NCI-H2196 treated with DMSO at 0.1 percent for 48 hours (cell line): ENCODE data around the gene GALNT9.

Source experiments
- DNase-seq: peaks from one replicate; lab custom pipeline; 2025; ENCODE audit not compliant: unreplicated experiment; lab: John Stamatoyannopoulos, UW

GALNT9 gene

DNA sequence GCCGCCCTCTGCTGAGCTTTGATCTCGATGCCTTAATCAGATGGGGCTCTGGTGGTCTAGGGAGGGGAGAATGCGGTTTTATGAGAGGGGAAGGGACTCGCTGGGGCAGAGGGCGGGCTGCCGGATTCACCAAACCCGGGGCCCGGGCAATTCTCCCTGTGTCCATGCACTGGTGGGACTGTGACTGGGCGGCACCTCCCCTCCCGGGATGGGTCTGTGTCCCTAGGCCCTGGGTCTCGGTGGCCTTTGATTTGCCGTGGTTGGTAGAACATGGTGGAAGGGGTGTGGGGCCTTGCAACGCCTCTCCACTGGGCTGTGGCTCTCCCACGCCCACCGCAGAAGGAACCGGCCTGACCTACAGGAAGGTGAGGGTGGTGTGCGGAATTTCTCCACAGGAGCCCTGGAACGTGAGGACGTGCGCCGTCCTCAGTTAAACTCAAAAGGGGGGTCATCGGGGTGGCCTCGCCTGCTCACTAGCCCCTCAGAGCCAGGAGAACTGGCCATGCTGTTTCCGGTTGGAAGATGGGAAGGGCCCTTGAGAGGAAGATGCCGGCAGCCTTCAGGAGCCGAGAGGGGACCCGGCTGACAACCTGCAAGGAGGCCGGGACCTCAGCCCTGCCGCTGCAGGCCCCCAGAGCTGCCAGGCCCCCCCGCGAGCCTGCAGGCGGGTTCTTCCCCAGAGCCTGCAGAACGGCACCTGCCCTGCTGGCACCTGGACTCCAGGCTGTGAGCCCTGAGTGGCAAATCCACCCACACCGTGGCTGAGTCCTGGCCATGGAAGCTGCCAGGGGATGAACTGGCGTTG is 141.5 kb downstream of the GALNT9 start:
- DNase-seq: no peak

DNA sequence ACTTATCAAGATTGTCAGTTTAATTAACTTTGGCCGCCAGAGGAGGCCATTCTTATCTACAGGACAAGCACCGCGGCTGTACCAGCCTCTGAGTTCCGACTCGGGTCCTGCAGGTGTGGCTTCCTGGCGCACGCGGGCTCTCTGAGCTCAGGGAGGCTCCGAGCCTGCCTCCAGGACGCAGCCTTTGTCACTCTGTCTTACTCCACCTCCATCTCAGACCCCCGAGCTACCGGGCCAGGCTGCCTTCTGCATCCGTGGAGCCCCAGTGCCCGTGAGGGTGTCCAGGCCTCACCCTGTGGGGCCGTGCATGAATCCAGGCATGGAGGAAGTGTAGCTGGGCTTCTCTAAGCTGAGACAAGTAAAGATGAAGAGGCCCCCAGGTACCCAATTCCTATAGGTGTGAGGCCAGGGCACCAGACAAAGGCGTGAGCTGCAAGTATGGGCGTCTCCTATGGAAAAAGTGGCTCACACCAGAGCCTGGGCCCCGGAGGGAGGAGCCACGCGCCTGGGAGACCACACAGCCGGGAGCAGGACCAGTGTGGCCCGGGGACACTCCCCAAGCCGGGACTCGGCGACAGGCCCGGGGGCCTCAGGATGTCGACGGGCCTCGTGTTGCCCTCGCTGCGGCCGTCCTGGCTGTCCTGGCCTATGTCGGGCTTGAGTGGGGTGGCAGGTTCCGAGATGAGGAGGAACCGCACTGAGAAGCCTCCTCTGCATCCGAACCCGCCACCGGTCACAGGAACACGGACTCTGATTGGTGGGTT is 142.3 kb downstream of the GALNT9 start:
- DNase-seq: no peak

DNA sequence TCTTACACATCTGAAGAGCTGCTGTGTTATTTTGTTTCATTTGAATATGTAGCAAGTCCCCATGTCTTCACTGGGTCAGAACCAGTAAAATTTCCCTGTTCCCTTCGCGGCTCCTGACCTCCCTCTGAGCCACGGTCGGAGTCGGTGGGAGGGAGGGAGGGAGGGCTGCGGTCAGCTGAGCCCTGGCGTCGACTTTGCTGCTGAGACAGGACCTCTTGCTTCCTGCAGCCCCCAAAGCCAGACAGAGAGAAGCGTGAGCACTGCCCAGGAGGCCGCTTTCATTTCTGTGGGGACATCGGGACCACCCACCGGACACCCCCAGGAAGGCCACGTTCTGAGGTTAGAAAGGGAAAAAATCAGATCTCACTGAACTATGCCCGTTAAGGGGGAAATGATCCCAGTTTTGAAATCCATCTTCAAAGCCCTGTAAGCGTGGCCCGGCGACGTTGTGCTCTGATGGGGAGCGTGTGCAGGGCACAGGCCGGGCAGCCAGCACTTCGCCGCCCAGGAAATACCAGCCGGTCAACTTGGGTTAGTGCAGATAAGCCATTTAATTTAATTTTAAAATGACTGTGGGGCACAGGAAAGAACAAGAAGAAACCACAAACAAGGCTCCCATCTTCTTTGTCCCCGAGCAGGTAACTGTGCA is 143.1 kb downstream of the GALNT9 start:
- no peak for DNase-seq

DNA sequence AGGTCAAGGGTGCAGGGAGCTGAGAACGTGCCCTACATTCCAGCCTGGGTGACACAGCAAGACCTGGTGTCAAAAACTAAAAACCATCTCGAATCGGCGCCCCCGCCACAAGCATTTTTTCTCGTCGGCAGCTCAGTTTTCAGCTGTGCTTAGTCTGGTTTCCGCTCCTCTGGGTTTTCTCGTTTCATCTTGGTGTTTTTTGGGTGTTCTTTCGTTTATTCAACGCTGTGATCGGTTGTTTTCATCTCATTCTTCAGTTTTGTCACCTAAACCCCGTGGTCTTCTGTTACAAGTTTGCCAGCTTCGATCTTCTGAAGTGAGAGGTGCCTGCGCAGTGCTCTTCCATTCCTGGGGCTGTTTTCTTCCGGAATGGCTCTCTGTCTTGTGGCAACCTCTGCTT is 143.7 kb downstream of the GALNT9 start:
- no peak for DNase-seq

DNA sequence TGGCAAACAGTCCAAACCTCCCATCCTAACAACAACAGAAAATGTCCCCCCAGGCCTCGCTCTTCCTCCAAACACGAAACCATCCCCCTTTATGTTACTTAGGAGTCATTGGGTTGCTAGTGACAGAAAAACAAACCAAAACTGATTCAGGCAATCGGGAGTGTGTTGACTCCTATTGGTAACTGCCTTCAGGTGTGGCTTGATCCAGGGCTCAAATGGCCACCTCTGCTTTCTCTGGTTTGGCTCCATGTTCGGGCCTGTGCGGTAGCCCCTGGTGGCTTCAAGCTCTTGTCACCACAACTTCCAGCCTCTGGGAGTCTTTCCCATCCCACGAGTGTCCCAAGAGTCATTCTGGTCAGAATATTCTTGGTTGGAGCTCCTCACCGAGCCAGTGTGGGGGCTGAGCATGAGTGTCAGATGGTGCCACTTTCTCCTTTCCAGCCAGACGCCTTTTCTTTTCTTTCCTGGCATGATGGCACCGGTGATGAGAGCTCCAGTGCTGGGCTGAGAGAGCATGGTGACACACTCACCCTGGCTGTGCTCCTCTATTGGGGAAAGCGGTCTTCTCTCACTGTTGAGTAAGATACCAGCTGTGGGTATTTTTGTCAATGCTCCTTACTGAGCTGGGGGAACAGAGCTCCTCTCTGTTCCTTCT is 146.6 kb downstream of the GALNT9 start:
- DNase-seq: no peak

DNA sequence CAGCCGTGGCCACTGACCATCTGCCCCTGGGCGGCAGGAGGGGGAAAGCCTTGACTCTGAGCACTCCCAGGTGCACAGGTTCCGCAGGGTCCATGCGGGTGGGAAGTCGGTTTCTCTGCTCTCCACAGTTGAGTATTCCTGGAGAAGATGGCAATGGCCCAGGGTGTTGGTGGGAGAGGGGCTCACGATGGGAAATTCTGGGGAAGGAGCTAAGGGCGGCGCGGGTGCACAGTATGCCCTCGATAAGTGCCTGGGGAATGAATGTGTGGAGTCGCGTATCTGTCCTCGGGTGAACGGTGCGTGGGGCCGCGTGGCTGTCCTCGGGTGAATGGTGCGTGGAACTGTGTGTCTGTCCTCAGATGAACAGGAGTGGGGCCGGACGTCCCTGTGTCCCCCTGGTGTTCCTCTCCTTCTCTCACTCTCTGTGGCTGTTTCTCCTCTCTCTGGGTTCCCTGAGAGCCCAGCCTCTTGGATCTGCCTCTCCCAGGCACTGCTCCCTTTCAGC is 147.1 kb downstream of the GALNT9 start:
- DNase-seq: no peak

DNA sequence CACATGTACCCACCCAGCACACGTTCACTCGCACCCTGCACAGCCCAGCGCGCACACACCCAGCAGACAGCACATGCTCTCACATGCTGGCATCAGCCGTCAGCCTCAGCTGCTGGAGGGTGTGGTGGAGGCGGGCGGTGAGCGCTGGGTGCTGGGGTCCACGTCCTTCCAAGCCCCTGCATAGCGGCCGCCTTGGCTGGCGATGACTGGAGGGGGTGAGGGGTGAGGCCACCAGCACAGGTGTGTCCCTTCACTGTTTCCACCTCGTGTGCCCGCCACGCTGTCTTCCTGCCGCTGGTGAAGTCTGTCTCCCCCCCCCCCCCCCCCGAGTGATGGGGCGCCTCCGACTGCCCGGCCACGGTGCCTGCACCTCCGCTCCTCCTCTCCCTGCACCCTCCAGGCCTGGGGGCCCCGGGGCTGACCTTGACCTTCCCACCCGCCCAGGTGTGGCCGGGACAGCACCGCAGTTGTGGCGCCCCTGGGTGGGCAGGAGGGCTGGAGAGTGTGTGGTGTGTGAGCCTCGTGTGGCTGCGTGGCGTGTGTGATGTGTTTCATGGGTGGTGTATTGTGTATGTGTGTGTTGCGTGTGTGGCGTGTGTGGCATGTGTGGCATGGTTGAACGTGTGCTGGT is 147.7 kb downstream of the GALNT9 start:
- DNase-seq: no peak

DNA sequence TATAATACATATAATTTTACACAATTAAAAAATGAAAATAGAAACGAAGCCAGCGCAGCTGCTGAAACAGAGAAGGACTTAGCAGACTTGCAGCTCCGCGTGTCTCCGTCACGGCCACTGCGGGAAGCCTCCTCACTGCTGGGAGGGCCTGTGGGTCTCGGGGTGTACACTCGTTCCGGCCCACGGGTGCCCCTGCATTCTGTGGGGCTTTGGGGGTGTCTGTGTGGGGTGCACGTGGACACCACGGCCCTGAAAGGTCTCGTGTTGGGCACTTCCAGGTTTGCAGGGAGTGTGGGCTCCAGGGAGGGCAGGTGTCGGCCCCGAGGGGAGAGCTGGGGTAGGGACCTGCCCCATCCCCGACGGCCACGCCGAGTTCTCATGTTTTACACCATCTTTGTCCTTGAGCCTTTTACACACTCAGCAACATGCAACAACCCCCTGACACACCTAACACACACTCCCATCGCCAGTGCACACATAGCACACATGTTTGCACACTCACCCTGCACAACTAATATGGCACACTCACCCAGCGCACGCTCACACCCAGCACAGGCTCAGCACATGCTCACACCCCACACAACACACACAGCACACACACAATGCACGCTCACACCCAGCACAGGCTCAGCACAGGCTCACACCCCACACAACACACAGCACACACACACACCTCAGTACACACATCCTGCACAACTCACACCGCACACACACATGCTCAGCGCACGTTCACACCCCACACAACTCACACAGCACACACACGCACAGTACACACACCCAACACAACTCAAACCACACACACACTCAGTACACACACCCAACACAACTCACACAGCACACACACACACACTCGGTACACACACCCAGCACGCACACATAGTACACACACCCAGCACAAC is 148.5 kb downstream of the GALNT9 start:
- DNase-seq: no peak

DNA sequence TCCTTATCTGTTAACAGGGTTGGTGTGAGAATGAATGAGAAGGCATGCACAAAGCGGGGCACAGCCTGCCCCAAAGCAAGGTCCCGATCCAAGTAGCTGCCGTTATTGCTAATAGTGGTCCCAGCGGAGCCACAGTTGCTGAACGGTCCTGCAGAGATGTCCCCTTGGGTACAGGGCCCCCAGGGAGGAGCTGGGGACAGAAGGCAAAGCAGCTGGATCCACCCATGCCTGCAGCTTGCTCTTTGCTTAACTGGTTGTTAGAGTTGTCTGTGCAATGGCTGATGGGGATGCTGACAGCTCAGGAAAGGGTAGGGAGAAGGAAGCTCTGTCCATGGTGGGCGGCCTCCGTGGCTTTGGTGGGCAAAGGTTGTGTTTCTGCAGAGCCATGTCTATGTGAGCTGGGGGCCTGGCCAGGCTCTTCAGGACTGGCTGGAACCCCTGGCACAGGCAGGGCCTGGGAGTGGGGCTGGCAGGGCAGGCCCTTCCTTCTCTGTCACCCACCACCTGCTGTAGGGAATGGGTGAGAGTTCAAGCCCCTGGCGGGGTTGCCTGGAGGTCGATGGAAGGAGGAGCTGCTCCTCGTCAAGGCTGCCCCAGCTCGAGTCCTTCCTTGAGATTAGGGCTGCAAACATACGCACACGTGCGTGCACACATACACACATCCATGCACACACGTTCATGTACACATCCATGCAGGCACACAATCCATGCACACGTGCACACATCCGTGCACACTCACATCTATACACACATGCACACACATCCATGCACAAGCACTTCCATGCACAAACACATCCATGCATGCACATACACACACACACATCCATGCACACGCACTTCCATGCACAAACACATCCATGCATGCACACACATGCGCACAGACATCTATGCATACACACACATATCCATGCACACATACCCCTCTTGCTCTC is 149.7 kb downstream of the GALNT9 start:
- no peak for DNase-seq

DNA sequence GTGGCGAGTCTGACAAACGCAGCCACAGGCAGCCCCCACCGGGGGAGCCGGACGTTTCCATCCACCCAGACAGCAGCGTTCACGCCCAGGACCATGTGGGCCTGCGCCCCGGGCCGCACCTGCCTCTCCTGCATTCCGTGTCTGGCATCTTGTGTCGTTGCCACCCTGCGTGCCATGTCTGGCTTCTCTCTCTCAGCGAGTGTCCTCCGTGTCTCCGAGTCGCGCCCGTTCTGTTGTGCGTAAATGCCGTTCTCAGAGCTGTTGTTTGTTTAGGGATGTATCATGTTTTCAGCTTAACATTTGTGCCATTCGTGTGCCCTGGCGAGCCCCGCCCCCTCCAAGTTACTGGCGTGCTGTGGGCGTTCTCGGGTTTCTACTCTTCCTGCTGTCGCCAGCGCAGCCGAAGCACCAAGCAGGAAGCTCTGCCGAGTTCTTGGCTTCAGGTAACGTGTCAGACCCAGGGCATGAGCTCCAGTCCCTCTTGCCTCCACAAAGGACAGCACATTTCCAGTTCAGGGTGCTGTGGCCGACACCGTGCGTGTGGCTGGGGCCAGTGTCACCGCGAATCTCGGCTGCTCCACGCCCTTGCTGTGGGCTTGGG is 150.5 kb downstream of the GALNT9 start:
- peak; percentile 80 for DNase-seq

DNA sequence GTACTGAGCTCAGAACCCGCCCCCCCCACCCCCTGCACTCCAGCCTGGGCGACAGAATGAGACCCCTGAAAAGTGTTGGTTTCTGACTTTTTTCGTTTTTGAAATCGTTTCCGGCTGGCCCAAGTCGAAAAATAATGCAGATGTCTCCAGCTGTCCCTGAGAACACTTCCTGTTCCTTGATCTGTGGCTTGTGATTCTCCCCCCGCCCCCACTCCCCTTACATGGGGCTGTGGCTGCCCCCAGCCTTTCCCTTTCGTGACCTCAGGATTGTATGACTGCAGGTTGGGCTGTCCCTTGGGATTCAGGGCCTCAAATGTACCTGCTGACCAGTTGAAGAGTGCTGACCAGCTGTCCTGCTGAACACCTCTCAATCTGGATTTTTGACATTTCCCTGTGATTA is 151.1 kb downstream of the GALNT9 start:
- DNase-seq: no peak

DNA sequence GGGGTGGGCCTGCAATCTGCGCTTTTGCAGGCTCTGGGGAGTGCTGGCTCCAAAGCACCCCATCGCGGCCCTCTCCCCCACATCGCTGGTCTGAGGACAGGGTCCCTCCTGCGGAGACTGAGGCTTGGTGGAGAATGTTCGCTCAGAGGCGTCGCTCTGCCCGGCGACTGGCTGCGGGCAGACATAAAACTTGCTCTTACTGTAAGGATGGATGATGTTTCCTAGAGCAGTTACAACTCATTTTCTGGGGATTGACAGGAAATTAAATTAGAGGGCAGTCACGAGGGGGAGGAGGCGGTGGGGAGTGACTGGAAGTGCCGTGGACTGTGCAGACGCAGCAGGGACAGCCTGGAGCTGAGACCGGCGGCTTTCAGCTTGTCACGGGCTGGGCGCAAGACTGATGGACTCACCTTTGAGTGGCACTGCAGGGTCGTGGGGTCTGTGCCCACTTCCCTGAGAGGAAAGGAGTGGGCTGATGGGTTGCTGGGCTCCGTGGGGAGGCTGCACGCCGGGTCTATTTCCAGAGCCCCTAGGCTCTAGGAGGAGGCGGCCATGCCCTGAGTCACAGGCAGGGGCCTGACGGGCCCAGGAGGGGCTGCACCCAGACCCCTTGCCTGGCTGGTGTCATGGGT is 152.4 kb downstream of the GALNT9 start:
- DNase-seq: no peak

DNA sequence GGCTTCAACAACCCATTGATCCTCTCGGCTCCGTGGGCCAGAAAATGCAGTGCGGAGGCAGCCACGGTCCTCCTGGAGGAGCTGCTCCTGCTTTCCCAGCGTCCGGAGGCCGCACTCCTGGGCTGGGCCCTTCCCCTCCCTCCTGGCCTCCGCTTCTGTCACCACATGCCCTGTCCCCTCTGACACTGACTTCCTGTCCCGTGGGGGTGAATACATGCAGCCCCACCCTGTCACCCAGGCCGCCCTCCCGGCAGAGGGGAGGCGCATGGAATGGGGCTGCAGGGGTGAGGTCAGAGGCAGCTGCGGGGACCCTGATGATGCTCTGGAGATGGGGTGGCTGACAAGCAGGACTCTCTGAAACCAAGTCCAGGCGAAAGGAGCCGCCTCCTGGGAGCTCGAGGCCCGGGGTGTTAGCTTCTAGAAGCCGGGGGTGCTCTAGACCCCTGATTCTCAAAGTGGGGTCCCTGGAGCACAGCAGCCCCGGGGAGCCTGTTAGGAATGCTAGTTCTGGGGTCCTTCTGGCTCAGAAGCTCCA is 152.9 kb downstream of the GALNT9 start:
- DNase-seq: no peak

DNA sequence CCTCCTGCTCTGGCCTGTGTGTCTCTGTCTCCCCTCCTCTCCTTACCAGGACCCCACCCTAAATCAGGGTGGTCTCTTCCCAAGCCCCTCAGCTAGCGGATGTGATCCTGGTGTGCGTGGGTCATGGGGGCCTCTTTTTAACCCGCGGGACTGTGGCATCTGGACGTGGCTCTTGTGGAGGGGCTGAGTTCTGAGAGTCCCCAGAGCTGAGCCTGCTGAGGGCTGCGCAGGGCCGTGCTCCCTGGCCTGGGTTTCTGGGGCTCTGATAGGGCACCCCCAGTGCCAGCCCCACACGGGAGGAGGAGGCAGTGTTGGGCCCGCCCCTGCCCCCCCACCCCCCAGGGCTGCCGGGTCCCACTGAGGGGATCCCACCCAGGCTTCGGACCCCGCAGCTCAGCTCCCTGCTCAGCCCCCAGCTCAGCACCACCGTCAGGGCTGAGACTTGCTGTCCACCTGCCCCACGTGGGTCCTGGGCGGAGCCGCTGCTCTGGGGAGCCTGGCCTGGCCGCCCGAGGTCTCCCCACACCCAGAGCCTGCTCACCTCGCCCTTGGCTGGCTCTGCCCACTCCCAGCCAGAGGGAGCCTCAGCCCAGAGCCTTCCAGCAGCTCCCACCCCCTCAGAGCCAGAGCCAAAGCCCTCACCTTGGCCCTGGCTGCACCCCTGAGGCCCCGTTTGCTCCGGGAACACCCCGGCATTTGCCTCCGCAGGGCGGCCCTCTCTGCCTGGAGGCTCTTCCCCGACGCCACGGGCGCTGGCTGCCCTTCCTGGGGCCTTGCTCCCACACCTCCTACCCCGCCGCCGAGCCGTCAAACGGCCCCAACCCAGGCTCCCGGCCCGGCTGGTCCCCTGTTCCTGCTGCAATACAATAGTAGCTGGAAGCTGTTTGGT is 153.6 kb downstream of the GALNT9 start:
- DNase-seq: no peak

DNA sequence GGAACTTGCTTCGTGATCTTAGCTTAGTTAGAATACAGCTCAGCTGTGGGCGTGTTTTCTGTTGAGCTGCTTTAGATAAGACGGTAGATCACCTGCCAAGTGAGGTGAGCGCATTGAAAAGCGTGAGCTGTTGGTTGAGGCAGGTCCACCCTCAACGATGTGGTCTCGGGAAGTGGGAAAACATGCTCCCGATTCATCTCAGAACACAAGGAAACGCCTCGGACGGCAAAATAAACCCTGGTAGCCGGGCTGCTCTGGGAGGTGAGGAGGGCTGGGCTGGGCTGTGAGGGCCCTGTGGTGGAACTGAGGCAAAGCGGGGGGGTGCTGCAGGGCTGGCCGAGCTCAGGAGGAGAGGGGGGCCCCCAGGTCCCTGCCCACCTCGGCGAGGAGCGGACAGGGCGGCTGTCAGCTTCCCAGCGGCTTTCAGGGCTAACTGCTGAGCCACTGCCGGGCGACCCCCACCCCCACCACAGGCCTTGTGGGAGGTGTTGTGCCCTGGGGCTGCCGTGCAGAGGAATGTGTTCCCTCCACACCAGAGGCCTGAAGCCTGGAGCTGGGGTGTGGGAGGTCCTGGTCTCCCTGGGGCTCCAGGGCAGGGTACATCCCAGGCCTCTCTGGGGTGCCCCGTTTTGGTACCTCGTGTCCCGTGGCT is 154.4 kb downstream of the GALNT9 start:
- no peak for DNase-seq
